ENCODE results near the gene CEP350.
"Not testable (repeated sequence)": the region's sequence is repeated elsewhere in the genome, so short reads cannot be mapped to it uniquely, and the experiment has no call there.

CEP350 gene

GRCh38 chr1:179937668-179938254, 16.8 kb upstream of the CEP350 start:
- no peak overlapping the region for H3K27ac ChIP-seq
- DNase-seq (ENCODE audit: low read depth, low spot score) = no peak

GRCh38 chr1:179938752-179939151, 15.9 kb upstream of the CEP350 start:
- no peak for DNase-seq (ENCODE audit: low read depth, low spot score)
- H3K27ac ChIP-seq = no peak overlapping the region

GRCh38 chr1:179939941-179940340, 14.7 kb upstream of the CEP350 start:
- no peak overlapping the region for H3K27ac ChIP-seq
- DNase-seq (ENCODE audit: low read depth, low spot score) = no peak

GRCh38 chr1:179941454-179941853, 13.2 kb upstream of the CEP350 start:
- no peak overlapping the region for H3K27ac ChIP-seq
- DNase-seq (ENCODE audit: low read depth, low spot score) = no peak

- H3K27ac ChIP-seq = no peak overlapping the region
- DNase-seq (ENCODE audit: low read depth, low spot score) = no peak
These were observed 4.0 kb upstream of the CEP350 start for GRCh38 chr1:179950651-179951050.

- no peak for DNase-seq (ENCODE audit: low read depth, low spot score)
- H3K27ac ChIP-seq = no peak overlapping the region
These were observed 3.0 kb upstream of the CEP350 start for GRCh38 chr1:179951383-179952144.

GRCh38 chr1:179952186-179952585, 2.4 kb upstream of the CEP350 start:
- H3K27ac ChIP-seq = no peak overlapping the region
- DNase-seq (ENCODE audit: low read depth, low spot score) = no peak

- no peak for DNase-seq (ENCODE audit: low read depth, low spot score)
These were observed 577 bp upstream of the CEP350 start for GRCh38 chr1:179953974-179954492.

GRCh38 chr1:179955287-179955680, 674 bp downstream of the CEP350 start:
- DNase-seq (ENCODE audit: low read depth, low spot score) = no peak
- H3K27ac ChIP-seq = peak overlapping the region; percentile 77

More at GRCh38 chr1:179953974-179954492, 577 bp upstream of the CEP350 start:
- peak overlapping the region; percentile 77 for H3K27ac ChIP-seq

GRCh38 chr1:179955731-179956130, 1.1 kb downstream of the CEP350 start:
- H3K27ac ChIP-seq = peak overlapping the region; percentile 77
- DNase-seq (ENCODE audit: low read depth, low spot score) = no peak

GRCh38 chr1:179958359-179958758, 3.7 kb downstream of the CEP350 start:
- no peak for DNase-seq (ENCODE audit: low read depth, low spot score)

GRCh38 chr1:179962168-179962567, 7.6 kb downstream of the CEP350 start:
- not testable (repeated sequence) for H3K27ac ChIP-seq; DNase-seq (ENCODE audit: low read depth, low spot score)

More at GRCh38 chr1:179958359-179958758, 3.7 kb downstream of the CEP350 start:
- H3K27ac ChIP-seq = no peak overlapping the region

GRCh38 chr1:179966551-179966950, 11.9 kb downstream of the CEP350 start:
- no peak overlapping the region for H3K27ac ChIP-seq
- DNase-seq (ENCODE audit: low read depth, low spot score) = no peak

GRCh38 chr1:179968284-179968993, 13.8 kb downstream of the CEP350 start:
- DNase-seq (ENCODE audit: low read depth, low spot score) = no peak
- no peak overlapping the region for H3K27ac ChIP-seq

GRCh38 chr1:179968994-179969919, 14.6 kb downstream of the CEP350 start:
- DNase-seq (ENCODE audit: low read depth, low spot score) = no peak
- H3K27ac ChIP-seq = no peak overlapping the region

GRCh38 chr1:179969962-179970361, 15.4 kb downstream of the CEP350 start:
- DNase-seq (ENCODE audit: low read depth, low spot score) = no peak
- no peak overlapping the region for H3K27ac ChIP-seq

GRCh38 chr1:179971563-179972496, 17.2 kb downstream of the CEP350 start:
- no peak overlapping the region for H3K27ac ChIP-seq
- DNase-seq (ENCODE audit: low read depth, low spot score) = no peak

GRCh38 chr1:179973198-179974110, 18.8 kb downstream of the CEP350 start:
- no peak for DNase-seq (ENCODE audit: low read depth, low spot score)
- no peak overlapping the region for H3K27ac ChIP-seq

Measured in epithelial cell of prostate (primary cell).